Measurements from ENCODE around the gene FCHSD2. TPM values are rescaled to one million over a fixed set of nuclear protein-coding genes. Genes with fewer than 3 reads are reported as not detected.

FCHSD2 gene
- total RNA-seq, 1 donor = 34.0 TPM

DNA sequence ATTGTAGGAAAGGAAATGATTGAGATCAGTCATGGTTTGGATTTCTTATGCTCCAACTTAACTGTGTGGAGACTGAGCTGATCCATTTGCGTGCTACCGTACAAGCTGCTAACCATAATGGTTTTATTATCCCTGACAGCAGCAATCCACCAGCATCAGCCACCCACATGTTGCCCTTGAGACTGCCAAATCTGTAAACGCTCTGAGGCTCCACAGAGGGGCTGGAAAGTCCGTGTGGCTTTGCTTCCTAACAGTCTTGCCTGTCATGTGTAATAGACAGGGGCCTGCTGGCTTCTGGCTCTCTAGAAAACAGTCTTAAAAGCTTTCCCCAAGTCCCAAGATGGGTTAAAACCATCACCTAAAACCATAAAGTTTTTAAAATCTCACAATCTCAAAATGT is 297.8 kb downstream of the FCHSD2 start:
- Histone ChIP-seq H3K36me3 (ENCODE audit: insufficient read depth, low read length) (peaks cover 31% of the 10 kb centered on the region), H3K4me3 (ENCODE audit: insufficient read depth, low read length) (no peak overlapping the region), H3K27me3 (ENCODE audit: insufficient read depth, low read length) (no peaks in the 10 kb centered on the region), H3K9me3 (ENCODE audit: low read depth, low read length) (no peaks in the 10 kb centered on the region), H2AFZ (ENCODE audit: low read length) (no peak overlapping the region), H3K4me2 (ENCODE audit: insufficient read depth, low read length) (peak overlapping the region; percentile 46), H4K20me1 (ENCODE audit: insufficient read depth, low read length) (no peaks in the 10 kb centered on the region), H3K4me1 (ENCODE audit: insufficient read depth, low read length) (peaks cover 56% of the 10 kb centered on the region), H3K27ac (ENCODE audit: low read depth, low read length) (peak overlapping the region; percentile 84), H3K79me2 (ENCODE audit: insufficient read depth, low read length) (no peaks in the 10 kb centered on the region)
- TF ChIP-seq, protein P1, sequence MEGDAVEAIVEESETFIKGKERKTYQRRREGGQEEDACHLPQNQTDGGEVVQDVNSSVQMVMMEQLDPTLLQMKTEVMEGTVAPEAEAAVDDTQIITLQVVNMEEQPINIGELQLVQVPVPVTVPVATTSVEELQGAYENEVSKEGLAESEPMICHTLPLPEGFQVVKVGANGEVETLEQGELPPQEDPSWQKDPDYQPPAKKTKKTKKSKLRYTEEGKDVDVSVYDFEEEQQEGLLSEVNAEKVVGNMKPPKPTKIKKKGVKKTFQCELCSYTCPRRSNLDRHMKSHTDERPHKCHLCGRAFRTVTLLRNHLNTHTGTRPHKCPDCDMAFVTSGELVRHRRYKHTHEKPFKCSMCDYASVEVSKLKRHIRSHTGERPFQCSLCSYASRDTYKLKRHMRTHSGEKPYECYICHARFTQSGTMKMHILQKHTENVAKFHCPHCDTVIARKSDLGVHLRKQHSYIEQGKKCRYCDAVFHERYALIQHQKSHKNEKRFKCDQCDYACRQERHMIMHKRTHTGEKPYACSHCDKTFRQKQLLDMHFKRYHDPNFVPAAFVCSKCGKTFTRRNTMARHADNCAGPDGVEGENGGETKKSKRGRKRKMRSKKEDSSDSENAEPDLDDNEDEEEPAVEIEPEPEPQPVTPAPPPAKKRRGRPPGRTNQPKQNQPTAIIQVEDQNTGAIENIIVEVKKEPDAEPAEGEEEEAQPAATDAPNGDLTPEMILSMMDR (IDR thresholded peaks at IDR 0.05; ENCODE audit: extremely low read depth, low read depth, low read length) = no peak
- DNase-seq (ENCODE audit: insufficient read length, low spot score, missing footprints) = peak; percentile 69

- Histone ChIP-seq H3K9me3 (ENCODE audit: low read depth, low read length) (no peaks in the 10 kb centered on the region), H3K4me2 (ENCODE audit: insufficient read depth, low read length) (peak overlapping the region; percentile 23), H2AFZ (ENCODE audit: low read length) (no peak overlapping the region), H3K27me3 (ENCODE audit: insufficient read depth, low read length) (no peaks in the 10 kb centered on the region), H3K4me1 (ENCODE audit: insufficient read depth, low read length) (peaks cover 72% of the 10 kb centered on the region), H3K36me3 (ENCODE audit: insufficient read depth, low read length) (peaks cover 35% of the 10 kb centered on the region), H4K20me1 (ENCODE audit: insufficient read depth, low read length) (no peaks in the 10 kb centered on the region), H3K79me2 (ENCODE audit: insufficient read depth, low read length) (no peaks in the 10 kb centered on the region), H3K27ac (ENCODE audit: low read depth, low read length) (peak overlapping the region; percentile 87), H3K4me3 (ENCODE audit: insufficient read depth, low read length) (peak overlapping the region; percentile 27)
- peak; percentile 46 for DNase-seq (ENCODE audit: insufficient read length, low spot score, missing footprints)
- TF ChIP-seq, protein P1 (IDR thresholded peaks at IDR 0.05; ENCODE audit: extremely low read depth, low read depth, low read length) = no peak
These were observed 299.3 kb downstream of the FCHSD2 start for GRCh38 chr11:72842653-72843330.

- Histone ChIP-seq H3K79me2 (ENCODE audit: insufficient read depth, low read length) (no peaks in the 10 kb centered on the region), H3K36me3 (ENCODE audit: insufficient read depth, low read length) (peaks cover 41% of the 10 kb centered on the region), H3K27ac (ENCODE audit: low read depth, low read length) (peak overlapping the region; percentile 87), H3K4me1 (ENCODE audit: insufficient read depth, low read length) (peaks cover 74% of the 10 kb centered on the region), H3K4me2 (ENCODE audit: insufficient read depth, low read length) (peak overlapping the region; percentile 23), H4K20me1 (ENCODE audit: insufficient read depth, low read length) (no peaks in the 10 kb centered on the region), H3K4me3 (ENCODE audit: insufficient read depth, low read length) (peak overlapping the region; percentile 27), H3K27me3 (ENCODE audit: insufficient read depth, low read length) (no peaks in the 10 kb centered on the region), H3K9me3 (ENCODE audit: low read depth, low read length) (no peaks in the 10 kb centered on the region), H2AFZ (ENCODE audit: low read length) (no peak overlapping the region)
- peak; percentile 37 for DNase-seq (ENCODE audit: insufficient read length, low spot score, missing footprints)
- TF ChIP-seq, protein P1 (IDR thresholded peaks at IDR 0.05; ENCODE audit: extremely low read depth, low read depth, low read length) = no peak
These were observed 300.0 kb downstream of the FCHSD2 start for GRCh38 chr11:72842126-72842525.

- Histone ChIP-seq H2AFZ (ENCODE audit: low read length) (no peak overlapping the region), H3K27ac (ENCODE audit: low read depth, low read length) (peak overlapping the region; percentile 87), H3K4me3 (ENCODE audit: insufficient read depth, low read length) (no peak overlapping the region), H4K20me1 (ENCODE audit: insufficient read depth, low read length) (no peaks in the 10 kb centered on the region), H3K4me2 (ENCODE audit: insufficient read depth, low read length) (no peak overlapping the region), H3K9me3 (ENCODE audit: low read depth, low read length) (no peaks in the 10 kb centered on the region), H3K27me3 (ENCODE audit: insufficient read depth, low read length) (no peaks in the 10 kb centered on the region), H3K36me3 (ENCODE audit: insufficient read depth, low read length) (peaks cover 41% of the 10 kb centered on the region), H3K79me2 (ENCODE audit: insufficient read depth, low read length) (no peaks in the 10 kb centered on the region), H3K4me1 (ENCODE audit: insufficient read depth, low read length) (peaks cover 78% of the 10 kb centered on the region)
- peak; percentile 17 for DNase-seq (ENCODE audit: insufficient read length, low spot score, missing footprints)
- TF ChIP-seq, protein P1 (IDR thresholded peaks at IDR 0.05; ENCODE audit: extremely low read depth, low read depth, low read length) = no peak
These were observed 300.7 kb downstream of the FCHSD2 start for GRCh38 chr11:72841397-72841796.
